CD4-positive, alpha-beta T cell treated with Interleukin-15 for 4 hours (primary cell): ENCODE measurements around the gene RELB.
A peak's percentile ranks its signal among the peaks of the same experiment; 100 is the strongest.

Experiments used
- DNase-seq: peaks from one replicate; pipeline ENCODE4 v3.0.0-alpha.2; 2020; ENCODE audit warnings: low spot score

Gene RELB

GRCh38 chr19:45079911-45080370, 78.7 kb downstream of the RELB start:
- DNase-seq, result no peak

- no peak for DNase-seq
Measured at GRCh38 chr19:45082170-45082569, 80.9 kb downstream of the RELB start.

GRCh38 chr19:45086480-45086879, 85.2 kb downstream of the RELB start:
- no peak for DNase-seq

- peak; percentile 79 for DNase-seq
Measured at GRCh38 chr19:45087531-45087930, 86.3 kb downstream of the RELB start.
